ENCODE measurements around the gene NHLRC3. TPM values are rescaled to one million over a fixed set of nuclear protein-coding genes. Genes with fewer than 3 reads are reported as not detected.

NHLRC3 gene
- total RNA-seq, 1 donor from 2014 or later, result 14.5 TPM

DNA sequence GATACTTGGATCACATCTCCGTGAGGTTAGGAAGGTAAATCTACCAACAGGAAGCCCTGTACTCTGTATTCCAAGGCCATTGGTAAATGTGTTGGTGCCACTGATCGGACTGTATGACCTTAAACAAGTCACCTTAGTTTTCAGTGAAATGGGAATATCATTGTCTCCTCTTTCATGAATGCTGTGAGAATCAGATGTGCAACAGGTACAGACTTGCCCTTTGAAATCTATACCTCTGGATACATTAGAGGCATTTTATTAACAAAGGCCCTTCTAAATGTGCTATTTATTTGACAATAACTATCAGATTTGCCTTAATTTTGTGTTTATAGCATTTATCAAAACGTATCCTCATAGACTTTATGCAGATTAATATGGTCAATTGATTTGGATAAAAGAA lies 11.0 kb downstream of the NHLRC3 start:
- no peak overlapping the region for H3K4me3 ChIP-seq
- no peaks in the 10 kb centered on the region for H3K9me3 ChIP-seq
- no peak overlapping the region for H3K27ac ChIP-seq
- TF ChIP-seq POLR2AphosphoS5 (IDR thresholded peaks at IDR 0.05; ENCODE audit: insufficient read depth in 1 of 2, low read depth in 1 of 2) (no peak), POLR2A (IDR thresholded peaks at IDR 0.05) (no peak)
- TF ChIP-seq, protein P1, sequence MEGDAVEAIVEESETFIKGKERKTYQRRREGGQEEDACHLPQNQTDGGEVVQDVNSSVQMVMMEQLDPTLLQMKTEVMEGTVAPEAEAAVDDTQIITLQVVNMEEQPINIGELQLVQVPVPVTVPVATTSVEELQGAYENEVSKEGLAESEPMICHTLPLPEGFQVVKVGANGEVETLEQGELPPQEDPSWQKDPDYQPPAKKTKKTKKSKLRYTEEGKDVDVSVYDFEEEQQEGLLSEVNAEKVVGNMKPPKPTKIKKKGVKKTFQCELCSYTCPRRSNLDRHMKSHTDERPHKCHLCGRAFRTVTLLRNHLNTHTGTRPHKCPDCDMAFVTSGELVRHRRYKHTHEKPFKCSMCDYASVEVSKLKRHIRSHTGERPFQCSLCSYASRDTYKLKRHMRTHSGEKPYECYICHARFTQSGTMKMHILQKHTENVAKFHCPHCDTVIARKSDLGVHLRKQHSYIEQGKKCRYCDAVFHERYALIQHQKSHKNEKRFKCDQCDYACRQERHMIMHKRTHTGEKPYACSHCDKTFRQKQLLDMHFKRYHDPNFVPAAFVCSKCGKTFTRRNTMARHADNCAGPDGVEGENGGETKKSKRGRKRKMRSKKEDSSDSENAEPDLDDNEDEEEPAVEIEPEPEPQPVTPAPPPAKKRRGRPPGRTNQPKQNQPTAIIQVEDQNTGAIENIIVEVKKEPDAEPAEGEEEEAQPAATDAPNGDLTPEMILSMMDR (IDR thresholded peaks at IDR 0.05), result no peak
- no peaks in the 10 kb centered on the region for H3K27me3 ChIP-seq
- no peak for DNase-seq (ENCODE audit: extremely low spot score in 2 of 2)
- no peaks in the 10 kb centered on the region for H3K4me1 ChIP-seq
- intact Hi-C loops (cut with DNase I), result no loop called here
- H3K36me3 ChIP-seq, result no peaks in the 10 kb centered on the region

DNA sequence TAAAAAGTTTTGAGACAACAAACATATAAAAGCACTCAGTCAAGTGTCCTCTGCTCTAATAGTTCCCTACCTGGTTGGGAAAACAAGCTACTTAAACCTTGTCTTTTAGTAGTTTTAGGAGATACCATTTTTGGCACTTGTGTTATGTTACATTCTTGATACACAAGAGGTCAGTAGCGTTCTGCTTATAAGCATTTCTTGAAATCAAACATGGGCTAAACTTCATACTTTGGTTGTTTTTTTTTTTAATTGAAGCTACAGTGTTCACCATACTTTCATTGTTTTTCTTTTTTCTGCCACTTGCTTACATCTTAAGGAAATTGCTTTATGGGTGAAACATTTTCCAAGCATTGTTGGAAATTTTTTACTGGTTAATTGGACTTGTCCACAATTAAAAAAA lies 12.9 kb downstream of the NHLRC3 start:
- Histone ChIP-seq H3K4me1 (no peaks in the 10 kb centered on the region), H3K27ac (no peak overlapping the region), H3K4me3 (no peak overlapping the region), H3K9me3 (no peaks in the 10 kb centered on the region), H3K27me3 (no peaks in the 10 kb centered on the region), H3K36me3 (no peaks in the 10 kb centered on the region)
- intact Hi-C loops (cut with DNase I), result loop anchor here (5.0 kb wide), 1 partner anchor 566 kb away; no protein-coding TSS in a partner anchor
- no peak for DNase-seq (ENCODE audit: extremely low spot score in 2 of 2)
- TF ChIP-seq, protein P1 (IDR thresholded peaks at IDR 0.05), result peak in 1 of 3 experiments; percentile 28
- TF ChIP-seq POLR2AphosphoS5 (IDR thresholded peaks at IDR 0.05; ENCODE audit: insufficient read depth in 1 of 2, low read depth in 1 of 2) (no peak), POLR2A (IDR thresholded peaks at IDR 0.05) (no peak)

DNA sequence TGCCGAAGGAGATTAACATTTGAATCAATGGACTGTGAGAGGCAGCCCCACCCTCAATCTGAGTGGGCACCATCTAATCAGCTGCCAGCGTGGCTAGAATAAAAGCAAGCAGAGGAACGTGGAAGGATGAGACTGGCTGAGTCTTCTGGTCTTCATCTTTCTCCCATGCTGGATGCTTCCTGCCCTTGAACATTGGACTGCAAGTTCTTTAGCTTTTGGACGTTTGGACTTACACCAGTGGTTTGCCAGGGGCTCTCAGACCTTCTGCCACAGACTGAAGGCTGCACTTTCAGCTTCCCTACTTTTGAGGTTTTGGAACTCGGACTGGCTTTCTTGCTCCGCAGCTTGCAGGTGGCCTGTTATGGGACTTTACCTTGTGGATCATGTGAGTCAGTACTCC lies 14.7 kb downstream of the NHLRC3 start:
- H3K27ac ChIP-seq, result no peak overlapping the region
- TF ChIP-seq POLR2AphosphoS5 (IDR thresholded peaks at IDR 0.05; ENCODE audit: insufficient read depth in 1 of 2, low read depth in 1 of 2) (no peak), POLR2A (IDR thresholded peaks at IDR 0.05) (no peak)
- TF ChIP-seq, protein P1 (IDR thresholded peaks at IDR 0.05), result no peak
- no peaks in the 10 kb centered on the region for H3K36me3 ChIP-seq
- no peaks in the 10 kb centered on the region for H3K27me3 ChIP-seq
- intact Hi-C loops (cut with DNase I), result loop anchor here (5.0 kb wide), 1 partner anchor 564 kb away; no protein-coding TSS in a partner anchor
- H3K4me1 ChIP-seq, result no peaks in the 10 kb centered on the region
- H3K9me3 ChIP-seq, result no peaks in the 10 kb centered on the region
- no peak overlapping the region for H3K4me3 ChIP-seq
- no peak for DNase-seq (ENCODE audit: extremely low spot score in 2 of 2)

DNA sequence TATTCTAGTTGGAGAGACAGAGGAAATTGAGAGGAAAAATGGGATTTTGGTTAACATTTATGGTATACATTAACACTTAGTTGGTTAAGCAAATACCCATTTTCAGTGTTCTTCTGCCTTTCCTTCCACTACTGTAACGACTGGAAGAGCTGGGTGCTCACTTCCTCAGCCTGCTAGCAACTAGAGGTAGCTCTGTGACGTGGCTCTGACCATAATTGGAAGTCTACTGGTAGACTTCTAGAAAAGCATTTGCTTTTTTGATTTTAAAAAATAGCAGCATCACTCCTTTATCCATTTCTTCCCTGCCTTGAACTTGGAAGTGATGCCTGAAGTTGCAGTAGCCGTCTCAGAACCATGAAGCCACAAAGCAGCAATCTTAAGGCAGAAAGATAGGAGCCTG lies 15.9 kb downstream of the NHLRC3 start:
- intact Hi-C loops (cut with DNase I), result loop anchor here (5.0 kb wide), 1 partner anchor 563 kb away; no protein-coding TSS in a partner anchor
- Histone ChIP-seq H3K4me1 (no peaks in the 10 kb centered on the region), H3K27me3 (no peaks in the 10 kb centered on the region), H3K36me3 (no peaks in the 10 kb centered on the region), H3K4me3 (no peak overlapping the region), H3K27ac (no peak overlapping the region), H3K9me3 (no peaks in the 10 kb centered on the region)
- no peak for DNase-seq (ENCODE audit: extremely low spot score in 2 of 2)
- TF ChIP-seq POLR2AphosphoS5 (IDR thresholded peaks at IDR 0.05; ENCODE audit: insufficient read depth in 1 of 2, low read depth in 1 of 2), result no peak
- TF ChIP-seq, protein P1 (IDR thresholded peaks at IDR 0.05), result no peak

DNA sequence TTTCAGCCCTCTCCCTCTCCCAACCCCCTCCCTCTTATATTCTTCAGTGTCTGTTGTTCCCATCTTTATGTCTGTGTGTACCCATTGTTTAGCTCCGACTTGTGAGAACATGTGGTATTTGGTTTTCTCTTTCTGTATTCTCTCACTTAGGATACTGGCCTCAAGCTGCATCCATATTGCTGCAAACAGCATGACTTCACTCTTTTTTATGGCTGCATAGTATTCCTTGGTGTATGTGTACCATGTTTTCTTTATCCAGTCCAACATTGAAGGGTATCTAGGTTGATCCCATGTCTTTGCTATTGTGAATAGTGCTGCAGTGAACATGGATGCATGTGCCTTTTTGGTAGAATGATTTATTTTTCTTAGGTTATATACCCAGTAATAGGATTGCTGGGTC lies 17.8 kb downstream of the NHLRC3 start:
- TF ChIP-seq POLR2A (IDR thresholded peaks at IDR 0.05) (no peak), POLR2AphosphoS5 (IDR thresholded peaks at IDR 0.05; ENCODE audit: insufficient read depth in 1 of 2, low read depth in 1 of 2) (no peak)
- H3K9me3 ChIP-seq, result no peaks in the 10 kb centered on the region
- H3K4me1 ChIP-seq, result no peaks in the 10 kb centered on the region
- no peak overlapping the region for H3K4me3 ChIP-seq
- no peaks in the 10 kb centered on the region for H3K36me3 ChIP-seq
- DNase-seq (ENCODE audit: extremely low spot score in 2 of 2), result no peak
- intact Hi-C loops (cut with DNase I), result loop anchor here (1.0 kb wide), 1 partner anchor 77 kb away; no protein-coding TSS in a partner anchor
- no peak overlapping the region for H3K27ac ChIP-seq
- no peaks in the 10 kb centered on the region for H3K27me3 ChIP-seq

Data from vagina (tissue), 2 donors.